Dermis blood vessel endothelial cell (primary cell): ENCODE results near the gene GSX1. TPM values are rescaled to one million over a fixed set of nuclear protein-coding genes. Genes with fewer than 3 reads are reported as not detected.

Experiments
- DNase-seq: peaks from one replicate; pipeline ENCODE4 v3.0.0; 2010
- total RNA-seq: library from RNA; depleted of rRNA; stranded (reverse); fragments of >200 nt; gene quantifications from 2 replicates; pipeline ENCODE4 v1.2.3, GENCODE V29; 2014

The GSX1 gene
- total RNA-seq, 1 donor from 2014 or later: not detected

GRCh38 chr13:27834095-27834494 lies 41.8 kb downstream of the GSX1 start:
- DNase-seq: no peak

GRCh38 chr13:27835799-27836198 lies 43.5 kb downstream of the GSX1 start:
- DNase-seq: no peak

- no peak for DNase-seq
These were observed 47.7 kb downstream of the GSX1 start for GRCh38 chr13:27839809-27840467.

- DNase-seq: no peak
These were observed 50.3 kb downstream of the GSX1 start for GRCh38 chr13:27842571-27842970.

Other genes with a start within 250 kb of the GSX1 start
- 12.4 and 12.8 TPM in 2 replicates for gene LNX2, start 172.0 kb upstream of the GSX1 start, total RNA-seq
- 106 and 116 TPM in 2 replicates for gene POLR1D, start 170.6 kb upstream of the GSX1 start, total RNA-seq
- not detected in 2 replicates for gene PDX1, start 127.5 kb downstream of the GSX1 start, total RNA-seq
- gene CDX2, start 176.8 kb downstream of the GSX1 start, total RNA-seq: not detected in 2 replicates
- not detected in 2 replicates for gene URAD, start 196.2 kb downstream of the GSX1 start, total RNA-seq